GM12801 (cell line): ENCODE measurements around the gene TMEM87B.

ENCODE experiments used
- TF ChIP-seq, protein P1 (sequence below): IDR thresholded peaks from one replicate; pipeline ENCODE4 v1.5.1; 2011; ENCODE audit warnings: control low read depth; ENCODE audit not compliant: insufficient read length; ENCODE audit errors: extremely low read depth

The TMEM87B gene

DNA sequence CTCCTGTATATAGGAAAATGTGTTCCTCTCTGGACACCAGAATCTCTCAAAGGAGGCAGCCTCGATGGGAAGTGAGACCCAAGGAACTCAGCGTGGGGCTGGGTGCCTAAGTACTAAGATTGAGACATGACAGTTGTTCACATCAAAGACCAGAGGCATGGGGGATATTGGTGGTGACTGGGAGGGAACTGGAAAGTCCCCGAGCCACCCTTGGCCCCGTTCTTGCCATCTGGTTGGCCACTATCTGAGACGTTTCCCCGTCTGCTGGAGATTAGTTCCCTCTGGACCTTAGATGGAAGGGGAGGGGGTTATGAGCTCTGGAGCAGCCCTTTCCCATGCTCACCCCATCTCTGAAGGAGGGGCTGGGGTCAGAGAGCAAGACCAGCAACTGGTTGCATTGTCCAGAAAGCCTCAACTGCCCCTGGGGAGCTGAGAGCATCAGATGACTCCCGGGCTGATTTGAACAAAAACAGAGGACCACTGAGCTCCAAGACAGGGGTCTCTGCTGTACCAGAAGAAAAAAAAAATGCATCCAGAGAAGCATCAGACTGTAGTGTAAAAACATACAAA lies 94.9 kb downstream of the TMEM87B start:
- TF ChIP-seq, protein P1, sequence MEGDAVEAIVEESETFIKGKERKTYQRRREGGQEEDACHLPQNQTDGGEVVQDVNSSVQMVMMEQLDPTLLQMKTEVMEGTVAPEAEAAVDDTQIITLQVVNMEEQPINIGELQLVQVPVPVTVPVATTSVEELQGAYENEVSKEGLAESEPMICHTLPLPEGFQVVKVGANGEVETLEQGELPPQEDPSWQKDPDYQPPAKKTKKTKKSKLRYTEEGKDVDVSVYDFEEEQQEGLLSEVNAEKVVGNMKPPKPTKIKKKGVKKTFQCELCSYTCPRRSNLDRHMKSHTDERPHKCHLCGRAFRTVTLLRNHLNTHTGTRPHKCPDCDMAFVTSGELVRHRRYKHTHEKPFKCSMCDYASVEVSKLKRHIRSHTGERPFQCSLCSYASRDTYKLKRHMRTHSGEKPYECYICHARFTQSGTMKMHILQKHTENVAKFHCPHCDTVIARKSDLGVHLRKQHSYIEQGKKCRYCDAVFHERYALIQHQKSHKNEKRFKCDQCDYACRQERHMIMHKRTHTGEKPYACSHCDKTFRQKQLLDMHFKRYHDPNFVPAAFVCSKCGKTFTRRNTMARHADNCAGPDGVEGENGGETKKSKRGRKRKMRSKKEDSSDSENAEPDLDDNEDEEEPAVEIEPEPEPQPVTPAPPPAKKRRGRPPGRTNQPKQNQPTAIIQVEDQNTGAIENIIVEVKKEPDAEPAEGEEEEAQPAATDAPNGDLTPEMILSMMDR, result no peak

DNA sequence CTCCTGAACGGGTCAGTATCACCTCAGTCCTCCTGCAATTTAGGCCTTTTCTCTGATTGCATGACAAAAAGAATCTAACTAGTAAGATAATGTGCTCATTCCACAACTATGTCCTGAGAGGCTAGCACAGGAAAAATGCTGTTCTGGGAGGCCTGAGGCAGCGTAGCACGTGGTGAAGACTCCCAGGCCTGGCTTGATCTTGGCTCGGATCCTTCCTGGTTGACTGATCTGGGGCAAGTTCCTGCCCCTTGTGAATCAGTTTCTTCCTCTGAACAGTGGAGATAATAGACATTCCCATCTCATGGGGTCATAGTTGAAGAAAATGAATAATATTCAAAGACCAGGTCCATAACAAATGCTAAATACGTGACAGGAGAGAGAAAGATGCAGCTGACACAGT lies 95.4 kb downstream of the TMEM87B start:
- TF ChIP-seq, protein P1, result no peak

DNA sequence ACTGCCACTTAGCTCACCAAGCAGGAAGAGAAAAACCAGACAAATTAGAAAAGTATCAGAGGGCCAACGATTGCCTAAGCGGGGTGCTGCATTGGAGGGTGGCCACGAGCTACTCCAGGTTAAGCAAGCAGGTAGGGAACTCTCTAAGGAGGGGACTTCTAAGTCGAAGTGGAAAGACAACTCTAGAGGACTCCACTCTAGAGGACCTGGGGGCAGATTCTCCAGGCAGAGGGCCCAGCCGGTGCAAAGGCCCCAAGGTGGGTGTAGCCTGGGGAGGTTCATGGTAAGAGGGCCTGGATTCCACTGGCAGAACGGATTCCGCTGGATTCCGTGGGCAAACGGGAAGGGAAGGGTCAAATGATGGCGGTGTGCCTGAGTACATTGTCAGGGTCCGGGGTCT lies 95.8 kb downstream of the TMEM87B start:
- TF ChIP-seq, protein P1, result no peak

DNA sequence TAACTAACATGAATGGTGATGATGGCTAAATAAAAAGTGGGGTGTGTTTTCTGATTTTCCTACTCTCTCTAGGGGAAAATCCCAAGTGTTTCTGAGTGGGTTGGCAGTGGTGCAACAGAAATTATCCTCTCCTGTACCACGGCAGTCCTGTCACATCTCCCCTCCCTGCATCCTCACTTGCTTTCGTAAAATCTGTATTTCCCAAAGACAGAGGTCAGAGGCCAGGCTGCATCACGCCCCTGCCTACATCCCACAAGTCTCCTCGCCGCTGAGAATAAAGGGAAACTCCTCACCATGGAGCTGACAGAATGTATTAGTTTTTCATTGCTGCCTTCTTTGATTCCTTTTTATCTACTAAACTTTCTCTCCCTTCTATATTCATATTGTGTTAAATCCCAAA lies 96.2 kb downstream of the TMEM87B start:
- TF ChIP-seq, protein P1, result no peak

DNA sequence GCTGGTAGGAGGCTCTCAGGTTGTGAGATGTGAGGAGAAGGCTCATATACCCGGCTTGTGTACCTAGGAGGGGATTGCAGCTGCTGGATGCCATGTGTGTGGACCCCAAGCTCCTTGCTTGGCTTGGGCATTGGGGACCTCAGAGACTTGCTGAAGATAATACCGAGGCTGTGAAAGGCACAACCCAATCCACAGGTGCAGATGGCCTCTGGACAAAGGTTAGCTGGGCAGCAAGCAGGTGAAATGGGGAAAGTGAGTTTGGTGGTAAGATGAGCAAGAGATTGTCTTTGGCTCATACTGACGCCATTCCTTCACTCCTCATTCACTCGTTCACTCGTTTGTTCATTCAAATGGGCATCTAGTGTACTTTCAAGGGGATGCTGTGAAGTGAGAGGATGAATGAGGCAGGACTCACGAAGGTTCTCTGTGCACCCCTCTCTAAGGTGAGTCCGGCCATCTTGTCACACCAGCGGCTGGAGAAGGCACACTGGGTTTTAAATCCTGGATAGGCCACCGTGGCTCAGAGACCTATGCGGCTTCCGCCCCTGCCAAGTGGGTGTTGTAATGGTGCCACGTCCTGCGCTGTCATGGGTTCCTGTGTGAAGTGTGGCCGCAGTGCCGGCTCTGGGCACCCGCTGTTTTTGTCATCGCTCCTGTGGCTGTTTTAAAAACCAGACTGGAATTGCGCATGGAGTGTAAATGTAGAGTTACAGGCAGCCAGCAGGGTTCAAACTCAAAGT lies 96.8 kb downstream of the TMEM87B start:
- TF ChIP-seq, protein P1, result no peak

DNA sequence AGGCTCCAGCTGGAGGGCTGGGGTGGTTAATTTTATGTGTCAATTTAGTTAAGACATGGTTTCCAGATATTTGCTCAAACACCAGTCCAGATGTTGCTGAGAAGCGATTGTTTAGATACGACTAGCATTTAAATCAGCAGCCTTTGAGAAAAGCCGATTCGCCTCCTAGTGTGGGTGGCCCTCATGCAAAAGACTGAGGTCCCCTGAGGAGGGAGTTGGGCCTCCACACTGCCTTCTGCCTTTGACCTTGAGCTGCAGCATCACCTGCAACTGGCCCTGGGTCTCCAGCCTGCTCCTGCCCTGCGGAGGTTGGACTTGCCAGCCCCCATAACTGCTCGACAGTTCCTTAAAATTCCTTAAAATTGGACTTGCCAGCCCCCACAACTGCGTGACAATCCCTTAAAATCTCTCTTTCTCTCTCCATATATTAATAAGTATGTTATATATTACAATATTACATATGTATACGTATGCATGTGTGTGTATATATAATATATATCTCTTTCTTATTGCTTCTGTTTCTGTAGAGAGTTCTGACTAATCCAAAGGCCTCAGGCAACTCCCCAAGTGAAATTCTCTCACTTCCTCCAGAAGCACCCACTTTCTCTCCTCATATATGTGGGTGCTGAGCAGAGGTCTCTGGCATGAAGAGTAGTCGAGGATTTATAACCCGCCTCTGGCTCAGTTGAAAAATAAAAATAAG lies 97.6 kb downstream of the TMEM87B start:
- TF ChIP-seq, protein P1, result no peak

DNA sequence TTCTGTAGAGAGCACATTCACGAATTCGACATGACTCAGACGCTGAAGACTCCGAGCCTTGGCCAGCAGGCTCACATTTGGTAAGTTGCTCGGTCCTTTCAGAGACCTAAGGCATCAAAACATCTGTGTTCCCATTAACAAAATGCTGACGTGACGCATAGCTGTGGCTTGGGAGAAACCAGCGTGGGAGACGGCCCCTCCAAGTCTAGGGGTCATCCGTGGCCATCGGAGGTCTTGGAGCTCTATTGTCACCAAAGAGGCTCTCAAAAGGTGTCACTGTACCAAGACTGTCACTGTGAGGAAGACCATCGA lies 98.1 kb downstream of the TMEM87B start:
- TF ChIP-seq, protein P1, result no peak
